GM18502 (cell line): ENCODE data around the gene LRFN2.

ENCODE experiments used
- ATAC-seq: cut with Tn5 transposase; IDR thresholded peaks from one replicate; pipeline ENCODE4 v1.9.1; 2021; ENCODE audit warnings: mild to moderate bottlenecking; ENCODE audit not compliant: unreplicated experiment, poor library complexity

LRFN2 gene

DNA sequence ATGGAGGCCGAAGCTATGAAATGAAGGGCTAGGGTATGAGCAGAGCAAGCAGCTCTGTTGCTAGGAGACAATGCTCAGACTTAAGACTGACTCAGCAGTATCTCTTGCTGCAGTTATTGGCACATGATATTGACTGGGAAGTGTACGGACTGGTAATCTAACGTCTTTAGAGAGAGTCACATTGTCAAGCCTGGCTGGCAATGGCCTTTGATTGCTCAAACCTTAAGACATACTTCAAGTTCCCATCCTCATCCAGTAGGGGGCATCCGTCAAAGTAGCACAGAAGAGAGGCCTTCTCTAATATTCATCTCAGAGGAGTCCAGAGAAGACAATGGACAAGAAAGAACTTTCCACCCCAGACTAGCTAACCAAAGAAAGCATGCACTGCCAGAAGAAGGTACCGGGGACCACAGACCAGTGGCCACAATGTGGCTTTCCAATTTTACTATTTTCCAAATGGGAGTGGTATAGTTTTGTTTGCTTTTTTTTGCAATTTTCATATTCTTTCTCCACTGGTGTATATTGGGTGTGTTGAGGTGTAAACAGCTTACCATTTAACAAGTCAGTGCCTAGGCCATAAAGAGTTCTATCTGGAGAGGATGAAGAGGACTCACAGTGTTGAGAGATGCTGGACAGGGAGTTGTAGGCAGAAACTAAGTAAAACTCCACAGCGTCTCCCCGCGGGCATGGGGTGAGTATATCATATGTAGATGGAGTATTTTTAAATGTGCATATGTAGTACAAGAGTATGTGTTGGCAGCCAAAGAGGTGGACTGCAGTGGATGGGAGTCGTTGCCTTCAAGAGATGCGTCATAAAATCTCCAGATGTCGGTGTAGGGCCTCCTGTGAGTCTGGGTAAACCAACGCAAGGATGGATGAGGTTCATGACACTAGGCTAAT is 36.7 kb downstream of the LRFN2 start:
- no peak for ATAC-seq

DNA sequence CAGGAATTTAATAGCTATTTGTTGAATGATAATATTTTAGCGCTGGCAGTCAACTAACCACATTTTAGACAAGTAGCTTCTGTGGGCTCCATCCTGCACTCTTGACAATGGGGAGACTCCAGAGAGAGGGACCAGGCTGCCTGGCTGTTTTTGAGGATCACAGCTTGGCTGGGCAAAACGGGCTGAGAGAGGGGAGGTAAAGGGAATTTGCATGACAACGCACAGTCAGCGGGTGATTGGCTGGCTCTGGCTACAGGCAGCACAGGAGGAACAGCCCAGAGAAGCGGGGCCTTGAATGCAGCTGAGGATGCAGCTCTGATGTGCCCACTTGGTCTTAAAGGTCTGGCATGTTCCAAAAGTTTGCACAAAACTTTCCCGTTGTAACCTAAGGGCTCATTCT is 41.2 kb downstream of the LRFN2 start:
- ATAC-seq = no peak

DNA sequence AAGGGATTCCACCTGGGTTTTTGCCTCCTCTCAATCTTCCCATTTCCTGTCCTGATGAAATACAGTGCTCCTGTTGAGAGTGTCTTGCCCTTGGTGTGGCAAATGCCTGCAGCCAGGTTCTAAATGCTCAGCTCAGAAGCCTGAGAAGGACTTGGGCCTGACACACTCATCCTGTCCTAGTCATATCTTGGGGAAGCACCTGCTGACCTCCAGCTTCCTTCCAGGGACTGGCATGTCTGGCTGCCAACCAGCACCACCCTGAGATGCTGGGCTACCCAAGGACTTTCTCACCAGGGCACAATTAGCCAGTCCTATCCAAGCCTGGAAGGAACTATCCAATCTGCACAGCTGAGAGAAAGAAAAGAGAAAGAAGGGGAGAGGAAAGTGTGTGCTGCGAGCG is 43.4 kb downstream of the LRFN2 start:
- ATAC-seq = no peak

DNA sequence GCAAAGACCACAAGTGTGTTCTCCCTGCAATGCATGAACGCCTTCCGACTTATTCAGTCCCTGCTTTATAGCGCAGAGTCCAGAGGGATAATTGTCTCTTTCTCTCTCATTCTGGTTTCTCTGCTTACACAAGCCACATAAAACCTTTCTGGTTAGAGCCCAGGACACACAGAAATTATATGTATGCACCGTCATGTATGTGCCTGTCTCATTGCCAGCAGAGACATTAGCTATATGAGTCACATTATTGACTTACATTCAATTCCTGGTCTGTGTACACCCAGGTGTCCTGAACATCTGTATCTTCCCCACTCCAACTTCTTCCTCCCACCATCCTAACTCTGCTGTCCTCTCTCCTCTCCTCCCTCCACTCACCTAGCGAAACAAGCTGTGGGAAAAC is 44.0 kb downstream of the LRFN2 start:
- no peak for ATAC-seq

DNA sequence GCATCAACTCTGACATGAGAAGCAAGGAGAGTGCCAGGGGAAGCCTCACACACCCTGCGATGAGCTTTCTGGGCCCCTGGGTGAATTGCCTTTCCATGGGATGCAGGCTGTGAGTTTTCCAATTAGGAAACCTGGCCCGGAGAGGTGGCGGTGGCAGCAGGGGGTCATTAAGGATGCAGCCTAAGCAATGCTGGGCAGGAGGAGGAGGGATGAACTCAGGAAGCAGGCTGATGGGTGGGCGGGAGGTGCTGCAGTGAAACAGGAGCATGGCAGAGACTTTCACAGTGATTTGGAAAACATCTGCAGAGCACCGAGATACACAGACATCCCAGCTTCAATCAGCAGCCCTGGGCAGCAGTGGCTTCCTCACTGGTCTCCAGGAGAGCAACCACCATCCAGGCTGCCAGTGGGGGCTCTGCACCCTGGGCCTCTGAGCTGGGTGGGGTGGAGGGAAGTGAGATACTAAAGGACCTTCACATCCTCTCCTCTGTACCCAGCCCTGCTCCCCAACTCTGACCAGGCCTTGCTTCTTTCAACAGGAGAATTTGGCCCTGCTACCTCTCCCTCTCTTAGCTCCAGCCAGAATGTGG is 44.9 kb downstream of the LRFN2 start:
- ATAC-seq = no peak

DNA sequence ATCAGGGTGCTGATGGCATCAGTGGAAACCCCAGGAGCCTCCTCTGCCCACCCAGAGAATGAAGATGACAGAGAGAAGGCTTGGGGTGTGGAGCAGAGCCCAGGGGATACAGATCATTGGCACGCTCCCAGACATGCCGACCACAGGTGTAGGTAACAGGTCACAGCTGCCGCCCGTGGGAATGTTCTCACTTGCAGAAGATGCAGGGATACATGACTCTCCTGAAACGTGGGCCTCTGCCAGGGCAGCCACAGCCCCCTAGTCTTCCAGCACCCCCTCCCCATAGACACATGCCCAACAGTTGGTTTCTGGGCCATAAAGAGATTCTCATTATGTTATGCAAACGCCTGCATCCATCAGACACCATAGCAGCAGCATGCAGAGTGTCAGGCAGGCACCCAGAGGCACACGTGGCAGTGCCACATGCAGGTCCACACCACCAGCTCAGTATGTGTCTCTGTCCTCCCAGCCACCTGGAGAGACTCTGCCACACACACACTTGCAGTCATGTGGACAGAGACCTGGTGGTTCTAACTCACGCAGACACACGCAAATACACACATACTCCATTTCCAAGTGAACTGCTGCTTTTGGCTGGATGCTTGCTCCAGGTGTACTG is 45.5 kb downstream of the LRFN2 start:
- no peak for ATAC-seq

DNA sequence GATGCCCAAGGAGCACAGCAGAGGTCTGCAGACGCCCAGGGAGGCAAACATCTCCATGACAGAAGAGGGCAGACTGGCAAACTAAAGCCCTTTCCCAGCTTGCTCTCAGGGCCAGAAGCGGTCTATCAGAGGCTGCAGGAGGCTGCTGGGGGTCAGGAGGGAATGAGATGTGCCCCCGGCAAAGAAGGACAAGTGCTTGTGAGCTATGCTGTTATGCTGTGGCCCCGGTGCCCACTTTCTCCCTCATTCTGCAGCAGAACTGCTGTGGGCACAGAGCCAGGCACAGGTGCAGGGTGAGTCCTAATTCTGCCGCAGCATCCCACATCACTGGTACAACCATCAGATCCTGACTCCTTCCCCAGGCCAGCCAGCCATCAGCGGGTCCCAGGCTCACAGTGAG is 46.4 kb downstream of the LRFN2 start:
- ATAC-seq = no peak

DNA sequence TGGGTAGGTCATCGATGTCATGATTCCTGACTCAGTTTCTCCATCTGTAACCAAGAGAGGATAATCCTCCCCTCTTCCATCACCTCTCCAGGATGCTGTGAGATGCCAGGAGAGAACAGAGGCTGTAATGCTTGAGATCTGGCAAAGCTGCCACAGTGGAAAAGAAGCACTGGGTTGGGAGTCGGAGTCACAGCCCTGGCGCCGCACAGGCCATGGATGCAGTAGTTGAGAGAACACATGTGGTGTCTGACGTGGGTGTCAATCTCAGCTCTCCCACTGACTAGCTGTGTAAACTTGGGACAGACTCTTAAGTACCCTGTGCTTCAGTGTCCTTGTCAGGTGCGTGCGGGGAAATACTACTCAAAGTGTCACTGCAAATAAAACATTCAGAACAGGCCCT is 47.3 kb downstream of the LRFN2 start:
- no peak for ATAC-seq

DNA sequence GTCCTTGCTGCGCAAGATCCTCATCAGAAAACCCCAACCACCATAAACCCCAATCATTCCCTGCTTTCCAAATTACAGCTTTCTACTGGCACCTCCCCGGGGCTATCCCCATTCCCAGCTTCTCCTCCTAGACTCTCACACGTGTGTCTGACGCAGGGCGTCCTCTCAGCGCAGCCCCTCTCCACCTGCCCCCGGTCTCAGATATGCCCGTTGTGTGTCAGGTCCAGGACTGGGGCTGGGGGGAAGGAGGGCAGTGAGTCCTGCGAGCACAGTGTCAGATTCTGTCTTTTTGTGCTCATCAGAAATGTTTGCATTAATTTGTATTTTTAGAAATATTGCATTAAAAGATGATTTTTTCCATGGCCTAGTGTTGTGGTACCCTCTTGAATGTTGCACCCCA is 48.6 kb downstream of the LRFN2 start:
- ATAC-seq = no peak

DNA sequence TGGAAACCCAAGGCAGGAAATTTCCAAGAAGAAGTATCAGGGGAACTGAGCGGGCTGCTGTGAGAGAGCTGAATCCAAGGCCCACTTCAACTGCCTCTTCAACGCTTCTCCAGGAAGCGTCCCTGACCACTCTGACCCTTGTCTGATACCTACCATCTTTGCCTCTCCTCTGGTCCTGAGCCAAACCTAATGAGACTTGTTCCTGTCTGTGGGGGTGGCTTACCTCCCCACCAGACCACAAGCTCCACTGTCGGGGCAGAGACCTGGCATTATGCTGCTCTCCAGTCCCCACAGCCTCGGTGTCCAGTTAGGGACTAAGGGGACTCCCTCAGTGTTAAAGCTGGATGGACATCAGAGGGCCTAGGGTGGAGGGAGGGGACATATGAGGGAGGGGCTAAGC is 49.7 kb downstream of the LRFN2 start:
- no peak for ATAC-seq

DNA sequence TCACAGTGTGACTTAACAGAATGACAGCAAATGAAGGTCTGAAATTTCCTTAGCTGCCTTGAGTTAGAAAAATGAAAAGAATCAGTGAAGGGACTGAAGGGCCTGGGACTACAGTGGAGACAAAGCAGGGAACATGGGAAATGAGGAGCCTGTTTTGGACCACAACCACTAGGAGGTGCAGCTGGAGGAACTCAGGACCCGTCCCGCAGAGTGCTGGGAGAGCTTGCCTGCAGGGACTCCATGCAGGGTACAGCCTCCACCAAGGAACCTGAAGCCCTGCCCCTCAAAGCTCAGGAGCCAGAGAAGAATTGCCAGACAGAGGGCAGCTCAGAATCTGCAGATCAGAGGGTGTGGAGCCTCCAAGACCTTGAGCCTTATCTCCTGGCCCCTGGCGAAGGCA is 50.7 kb downstream of the LRFN2 start:
- no peak for ATAC-seq

DNA sequence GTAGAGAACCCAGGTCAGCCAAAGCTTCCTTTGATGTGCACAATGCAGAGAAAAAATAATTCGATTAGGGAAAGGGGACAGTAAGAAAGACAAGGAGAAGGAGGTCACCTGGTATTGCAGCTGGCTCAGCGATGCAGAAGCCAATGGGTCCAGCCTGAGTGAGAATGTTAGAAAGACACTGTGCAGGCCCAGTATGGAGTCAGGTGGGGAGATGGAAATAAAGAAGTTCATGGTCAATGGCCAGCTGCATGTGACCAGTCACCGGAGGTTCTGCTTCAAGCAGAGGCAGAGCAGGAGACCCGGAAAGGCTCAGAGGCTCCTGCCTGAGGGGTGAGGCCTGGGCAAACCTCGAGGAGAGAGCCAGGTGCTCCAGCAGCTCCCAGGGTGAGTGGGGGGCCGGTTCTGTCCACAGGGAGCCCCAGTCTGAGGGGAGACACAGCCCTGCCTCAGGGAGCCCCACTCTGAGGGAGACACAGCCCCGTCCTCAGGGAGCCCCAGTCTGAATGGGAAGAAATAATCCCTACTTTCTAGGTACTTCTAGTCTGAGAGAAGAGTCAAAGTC is 51.3 kb downstream of the LRFN2 start:
- ATAC-seq = no peak

DNA sequence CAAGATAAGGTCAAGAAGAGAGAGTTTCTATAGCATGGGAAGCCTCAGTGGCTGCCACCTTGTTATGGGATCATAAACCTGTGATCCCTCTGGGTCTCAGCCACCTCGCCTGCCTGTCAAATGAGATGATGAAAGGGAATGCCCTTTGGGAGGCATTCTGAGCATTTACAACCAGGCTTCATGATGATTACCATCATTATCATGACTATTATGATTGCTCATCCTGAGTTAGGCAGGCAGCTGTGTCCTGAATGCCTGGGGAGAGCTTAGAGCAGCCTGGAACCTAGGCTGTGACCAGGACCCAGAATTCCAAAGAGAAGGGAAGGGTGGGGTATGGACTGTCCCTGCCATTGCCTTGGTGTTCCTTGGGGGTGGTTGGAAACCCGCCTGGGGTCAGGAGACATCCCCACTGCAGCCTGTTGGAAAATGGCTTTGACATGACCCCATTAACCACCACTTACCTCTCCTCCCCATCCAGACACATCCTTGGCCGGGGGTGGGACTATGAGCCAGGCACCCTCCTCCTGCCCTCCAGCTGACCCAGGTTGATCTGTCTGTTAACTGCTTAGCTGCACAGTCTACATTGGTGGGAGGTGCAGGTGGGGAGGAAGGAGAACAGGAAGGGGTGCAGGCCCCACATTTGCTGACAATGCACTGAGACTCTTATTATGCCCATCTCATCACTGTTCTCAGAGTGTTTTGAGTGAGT is 51.9 kb downstream of the LRFN2 start:
- no peak for ATAC-seq

DNA sequence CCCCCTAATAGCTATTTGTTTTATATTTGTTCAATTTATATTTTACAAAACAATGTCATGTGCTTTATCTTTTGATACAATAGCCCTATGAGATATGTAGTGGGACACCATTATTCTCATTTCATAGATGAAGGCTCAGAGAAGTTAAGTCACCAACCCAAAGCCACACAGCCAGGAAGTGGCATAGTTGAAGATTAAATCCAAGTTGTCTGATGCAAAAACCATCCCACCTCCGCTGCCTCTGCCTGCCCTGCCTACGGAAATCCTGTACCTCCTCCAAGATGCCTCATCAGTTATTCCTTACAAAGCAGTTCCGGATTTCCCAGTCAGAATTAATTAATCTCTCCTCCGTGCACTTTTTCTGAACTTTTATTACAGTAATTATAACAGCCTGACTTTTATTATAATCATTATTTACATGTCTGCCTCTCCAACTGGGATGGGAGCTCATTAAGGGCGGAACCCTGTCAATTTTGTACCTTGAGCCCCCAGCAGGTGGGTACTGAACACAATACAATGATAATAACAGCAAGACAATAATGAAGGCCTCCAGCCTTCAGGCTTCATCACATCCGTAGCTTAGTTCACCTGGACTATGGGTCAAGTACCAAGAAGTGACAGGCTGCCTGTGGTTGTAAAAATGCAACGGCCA is 54.7 kb downstream of the LRFN2 start:
- no peak for ATAC-seq

DNA sequence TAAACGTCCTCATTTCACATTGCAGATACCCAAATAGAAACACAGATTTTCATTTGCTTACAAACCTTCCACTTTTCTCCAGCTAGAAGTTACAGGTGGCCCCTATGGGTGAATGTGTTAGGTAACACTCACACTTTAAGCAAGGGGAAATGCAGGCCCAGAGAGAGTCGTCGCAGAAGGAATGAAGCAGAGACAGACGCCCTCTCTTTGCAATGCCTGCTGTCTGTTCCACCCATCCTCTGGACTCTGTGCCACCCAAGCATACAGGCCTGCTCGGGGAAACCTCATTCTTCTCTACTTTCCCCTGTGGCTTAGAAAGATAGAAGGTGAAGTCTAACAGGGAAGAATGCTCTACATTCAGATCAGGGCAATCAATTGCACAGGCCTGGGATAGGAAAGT is 57.2 kb downstream of the LRFN2 start:
- no peak for ATAC-seq

DNA sequence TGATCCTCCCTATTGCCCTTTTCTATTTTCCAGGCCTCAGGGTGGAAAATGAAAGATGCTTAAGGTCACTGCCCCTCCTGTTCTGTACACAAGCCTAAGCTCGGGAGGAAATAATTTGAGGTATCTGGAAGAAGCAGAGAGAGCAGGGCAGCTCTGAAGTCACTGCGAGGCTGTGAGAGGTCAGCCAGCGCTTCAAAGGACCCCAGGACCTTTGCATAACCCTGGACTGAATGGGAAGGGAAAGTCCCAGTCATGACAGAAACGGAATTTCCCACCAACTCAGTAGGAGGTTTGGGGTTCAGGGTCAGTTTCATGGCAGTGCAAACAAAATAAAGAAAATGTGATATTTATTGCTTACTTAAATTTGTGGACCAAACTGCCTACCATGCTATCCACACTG is 58.1 kb downstream of the LRFN2 start:
- no peak for ATAC-seq

DNA sequence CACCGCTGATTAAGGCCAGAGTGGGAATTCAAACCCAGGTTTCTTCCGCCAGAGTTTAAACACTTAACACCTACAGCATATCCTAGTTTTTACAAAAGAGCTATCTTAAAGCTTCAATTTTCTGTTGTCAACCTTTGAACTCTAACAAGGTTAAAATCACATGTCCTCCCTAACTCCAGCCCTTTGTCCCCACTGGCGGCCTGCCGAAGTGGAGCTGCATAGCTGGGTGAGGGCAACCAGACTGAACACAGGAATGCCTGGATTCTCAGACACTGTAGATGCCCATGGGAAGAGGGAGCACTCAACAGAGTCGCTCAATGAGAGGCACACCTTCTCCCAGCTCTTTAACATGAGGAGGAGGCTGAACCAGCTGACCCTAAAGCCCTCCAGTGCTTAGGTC is 59.1 kb downstream of the LRFN2 start:
- ATAC-seq = no peak

DNA sequence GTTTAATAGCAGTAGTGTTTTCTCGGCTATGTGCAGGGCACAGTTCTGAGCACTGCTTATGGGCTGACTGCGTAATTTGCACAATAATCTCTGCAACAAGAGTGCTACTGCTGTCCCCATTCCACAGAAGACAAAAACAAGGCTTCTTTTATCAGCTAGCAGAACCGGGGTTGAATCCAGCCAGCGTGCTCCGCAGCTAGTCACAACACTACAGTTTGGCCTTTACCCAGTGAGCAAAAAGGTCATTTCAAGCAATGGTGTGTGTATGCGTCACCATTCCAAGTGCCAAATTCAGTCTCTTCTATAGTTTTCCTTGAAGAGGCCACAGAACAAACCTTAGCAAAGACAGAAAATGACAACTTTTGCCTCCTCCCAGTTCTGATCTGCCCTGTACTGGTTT is 61.1 kb downstream of the LRFN2 start:
- ATAC-seq = no peak

DNA sequence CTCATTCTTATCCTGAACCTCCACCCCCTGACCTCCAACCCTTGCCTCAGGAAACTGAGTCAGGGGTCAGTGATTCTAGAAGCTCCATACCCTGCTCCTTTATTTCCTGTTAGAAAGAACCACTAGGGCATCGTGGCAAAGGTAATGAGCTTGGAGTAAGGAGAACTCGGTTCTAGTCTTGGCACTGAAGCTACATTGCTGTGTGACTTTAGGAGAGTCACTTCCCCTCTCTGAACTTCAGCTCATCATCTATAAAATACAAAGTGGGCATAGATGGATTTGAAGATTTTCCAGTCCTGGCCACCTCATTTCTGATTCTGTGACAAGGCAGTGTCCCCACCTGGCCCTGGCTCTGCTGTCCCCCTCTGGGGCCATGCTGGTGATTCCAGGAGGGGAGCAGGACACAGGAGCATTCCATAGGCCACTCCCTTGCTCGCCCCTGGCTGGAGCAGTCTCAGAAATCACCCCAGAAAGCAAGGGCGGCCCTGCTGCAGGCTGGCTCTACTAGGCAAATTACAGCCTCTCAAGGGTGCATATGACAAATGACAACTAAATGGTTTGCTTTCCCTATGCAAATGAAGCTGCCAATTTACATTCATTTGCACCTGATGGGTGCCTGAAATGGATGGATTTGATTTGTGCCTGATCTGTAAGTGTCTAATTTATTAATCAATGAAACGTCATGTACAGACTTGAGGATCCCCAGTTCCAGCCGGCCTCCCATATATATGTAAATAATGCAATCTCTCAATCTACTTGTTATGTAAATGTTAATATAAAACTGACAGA is 62.2 kb downstream of the LRFN2 start:
- ATAC-seq = no peak
